GM12874 (cell line): Measurements from ENCODE around the gene LITAFD.

Source experiments
- TF ChIP-seq, protein P1 (sequence below): IDR thresholded peaks from 2 replicates; pipeline ENCODE4 v1.5.1; 2011; ENCODE audit warnings: low read depth, mild to moderate bottlenecking, control low read depth, low read length, moderate library complexity; ENCODE audit not compliant: insufficient read depth

LITAFD gene

GRCh38 chr16:8874388-8874787 is 7.8 kb upstream of the LITAFD start:
- TF ChIP-seq, protein P1, sequence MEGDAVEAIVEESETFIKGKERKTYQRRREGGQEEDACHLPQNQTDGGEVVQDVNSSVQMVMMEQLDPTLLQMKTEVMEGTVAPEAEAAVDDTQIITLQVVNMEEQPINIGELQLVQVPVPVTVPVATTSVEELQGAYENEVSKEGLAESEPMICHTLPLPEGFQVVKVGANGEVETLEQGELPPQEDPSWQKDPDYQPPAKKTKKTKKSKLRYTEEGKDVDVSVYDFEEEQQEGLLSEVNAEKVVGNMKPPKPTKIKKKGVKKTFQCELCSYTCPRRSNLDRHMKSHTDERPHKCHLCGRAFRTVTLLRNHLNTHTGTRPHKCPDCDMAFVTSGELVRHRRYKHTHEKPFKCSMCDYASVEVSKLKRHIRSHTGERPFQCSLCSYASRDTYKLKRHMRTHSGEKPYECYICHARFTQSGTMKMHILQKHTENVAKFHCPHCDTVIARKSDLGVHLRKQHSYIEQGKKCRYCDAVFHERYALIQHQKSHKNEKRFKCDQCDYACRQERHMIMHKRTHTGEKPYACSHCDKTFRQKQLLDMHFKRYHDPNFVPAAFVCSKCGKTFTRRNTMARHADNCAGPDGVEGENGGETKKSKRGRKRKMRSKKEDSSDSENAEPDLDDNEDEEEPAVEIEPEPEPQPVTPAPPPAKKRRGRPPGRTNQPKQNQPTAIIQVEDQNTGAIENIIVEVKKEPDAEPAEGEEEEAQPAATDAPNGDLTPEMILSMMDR: no peak

- TF ChIP-seq, protein P1: no peak
Measured at GRCh38 chr16:8877894-8878522, 4.1 kb upstream of the LITAFD start.

- TF ChIP-seq, protein P1: no peak
Measured at GRCh38 chr16:8878523-8878911, 3.6 kb upstream of the LITAFD start.

- TF ChIP-seq, protein P1: no peak
Measured at GRCh38 chr16:8880839-8881510, 1.2 kb upstream of the LITAFD start.

DNA sequence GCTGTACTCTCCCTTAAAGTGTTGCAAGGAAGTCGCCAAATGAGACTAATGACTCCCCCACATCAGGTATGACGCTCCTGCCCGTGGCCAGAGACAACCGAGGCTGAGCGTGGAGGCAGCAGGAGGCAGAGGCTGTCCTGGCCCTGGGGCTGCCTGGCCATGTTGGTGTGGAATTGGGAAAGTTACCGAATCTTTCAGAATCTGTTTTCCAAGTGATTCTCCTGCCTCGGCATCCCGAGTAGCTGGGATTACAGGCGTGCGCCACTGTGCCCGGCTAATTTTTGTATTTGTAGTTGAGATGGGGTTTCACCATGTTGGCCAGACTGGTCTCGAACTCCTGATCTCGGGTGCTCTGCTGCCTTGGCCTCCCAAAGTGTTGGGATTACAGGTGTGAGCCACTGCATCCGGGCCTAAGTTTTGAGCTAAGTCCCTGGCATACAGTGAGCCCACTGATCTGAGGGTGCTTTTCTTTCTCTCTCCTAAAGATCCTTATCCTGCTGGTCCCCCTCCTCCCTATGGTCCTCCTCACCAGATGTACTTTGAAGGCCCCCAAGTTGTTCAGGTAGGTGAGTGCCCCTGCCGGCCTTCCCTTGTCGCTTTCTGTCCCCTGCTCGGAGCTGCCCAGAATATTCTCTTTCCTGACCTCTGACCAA is 700 bp downstream of the LITAFD start:
- TF ChIP-seq, protein P1: no peak

DNA sequence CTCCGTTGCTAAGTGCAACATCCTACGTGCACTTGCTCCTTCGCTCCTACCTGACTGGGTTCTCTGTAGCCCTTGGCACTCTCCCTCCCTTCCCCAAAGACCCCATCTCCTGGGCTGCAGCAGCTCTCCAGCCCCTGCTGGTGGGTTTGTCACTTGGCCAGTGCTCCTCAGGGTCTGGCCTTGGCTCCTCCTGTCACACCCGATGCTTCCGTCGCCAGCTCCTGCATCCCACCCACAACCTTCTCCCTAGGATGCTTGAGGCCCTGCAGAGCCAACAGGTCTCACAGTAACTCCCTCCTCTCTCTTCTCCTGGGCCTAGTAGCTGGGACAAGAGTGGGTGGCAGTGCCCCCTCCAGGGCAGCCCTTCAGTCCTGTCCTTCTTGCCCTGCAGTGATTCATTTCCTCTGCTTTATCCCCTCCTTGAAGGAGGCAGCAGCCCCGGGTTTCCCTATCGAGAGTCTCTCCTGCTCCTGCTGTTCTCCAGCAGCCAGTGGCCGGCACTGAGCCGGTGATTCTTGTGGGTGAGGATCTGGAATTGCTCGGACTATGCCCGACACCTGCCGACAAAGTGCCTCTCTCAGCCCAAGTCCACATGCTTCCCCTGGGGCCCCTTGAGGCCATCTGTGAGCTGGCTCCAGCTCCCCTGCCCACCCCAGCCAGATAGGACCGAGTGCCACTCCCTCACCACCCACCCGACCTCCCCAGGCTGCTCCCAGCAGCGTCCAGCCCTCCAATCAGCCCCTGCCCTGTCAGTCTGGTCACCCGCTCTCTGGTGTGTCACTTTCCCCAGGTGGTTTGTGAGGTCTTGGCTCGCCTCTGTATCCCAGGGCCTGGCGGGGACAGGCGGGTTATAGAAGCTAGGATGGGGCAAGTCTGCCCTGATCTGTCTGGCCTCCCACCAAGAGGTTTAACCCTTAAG is 3.8 kb downstream of the LITAFD start:
- TF ChIP-seq, protein P1: no peak
